Panc1 (cell line): Measurements from ENCODE around the gene NCAM2. TPM values are rescaled to one million over a fixed set of nuclear protein-coding genes. Genes with fewer than 3 reads are reported as not detected.

ENCODE experiments used
- ATAC-seq: fragments of 200-7000 bp; cut with Tn5 transposase; 2 replicates; pipeline ENCODE4 v1.9.1; 2020; ENCODE audit warnings: mild to moderate bottlenecking, moderate library complexity
- BruUV-seq: library from RNA; stranded (reverse); fragments of 400-500 nt; replicated peaks from 2 replicates; lab custom pipeline; 2021; lab: Mats Ljungman, UMichigan
- CTCF ChIA-PET: fragments of 300-600 bp; sonication (Branson Sonifier 250); formaldehyde crosslinking; loops from one replicate; lab custom pipeline; 2022; ENCODE audit warnings: antibody characterized with exemption; lab: Charles Lee
- POLR2A ChIA-PET: fragments of 300-600 bp; sonication (Branson Sonifier 250); formaldehyde crosslinking; loops from one replicate; lab custom pipeline; 2022; ENCODE audit warnings: antibody characterized with exemption; lab: Charles Lee
- DNase-seq: peaks from one replicate; pipeline ENCODE4 v3.0.0-alpha.2; 2010; ENCODE audit warnings: low read depth, low spot score
- H3K27ac ChIP-seq: 2 replicates; pipeline ENCODE4 v1.5.1; 2011; ENCODE audit warnings: mild to moderate bottlenecking, low read length, inconsistent platforms
- H3K27me3 ChIP-seq: fragments of 200-500 bp; sonication (Bioruptor generic); 2 replicates; pipeline ENCODE4 v1.6.0; 2014; ENCODE audit warnings: low read length, inconsistent platforms; ENCODE audit not compliant: control insufficient read depth, insufficient read depth
- H3K36me3 ChIP-seq: fragments of 200-500 bp; sonication (Bioruptor generic); 2 replicates; pipeline ENCODE4 v1.5.1; 2014; ENCODE audit warnings: inconsistent platforms, mild to moderate bottlenecking, low read length, moderate library complexity; ENCODE audit not compliant: control insufficient read depth, insufficient read depth
- H3K4me1 ChIP-seq: 2 replicates; pipeline ENCODE4 v1.5.1; 2011; ENCODE audit warnings: inconsistent platforms, mild to moderate bottlenecking, low read length, moderate library complexity; ENCODE audit not compliant: control insufficient read depth, insufficient read depth
- H3K4me3 ChIP-seq, 2 experiments: 2 replicates each; pipeline ENCODE4 v1.5.1; 2011 to 2012; ENCODE audit warnings: low read depth in 2 of 2, low read length in 2 of 2, mild to moderate bottlenecking in 2 of 2, inconsistent platforms in 1 of 2, moderate library complexity in 1 of 2
- H3K9me3 ChIP-seq: fragments of 200-500 bp; sonication (Bioruptor generic); 2 replicates; pipeline ENCODE4 v1.5.1; 2014; ENCODE audit warnings: low read depth, mild to moderate bottlenecking, inconsistent platforms, low read length, moderate library complexity; ENCODE audit not compliant: control insufficient read depth, insufficient read depth
- CTCF ChIP-seq: fragments of 450-650 bp; IDR thresholded peaks from 2 replicates; pipeline ENCODE4 v1.5.1; 2017; ENCODE audit warnings: mild to moderate bottlenecking
- POLR2AphosphoS5 ChIP-seq: IDR thresholded peaks from 2 replicates; pipeline ENCODE4 v1.6.1; 2012; ENCODE audit warnings: mild to moderate bottlenecking, low read depth, low read length, moderate library complexity
- SIN3A ChIP-seq: IDR thresholded peaks from 2 replicates; pipeline ENCODE4 v1.6.1; 2012; ENCODE audit warnings: low read depth, mild to moderate bottlenecking, low read length, moderate library complexity, borderline replicate concordance; ENCODE audit not compliant: insufficient read depth
- TCF7L2 ChIP-seq: IDR thresholded peaks from 2 replicates; pipeline ENCODE4 v1.6.1; 2011; ENCODE audit warnings: mild to moderate bottlenecking, low read depth, low read length, inconsistent platforms
- in situ Hi-C: cut with HindIII; loops from 2 replicates; pipeline ENCODE4 v1.10.0; 2016; ENCODE audit warnings: low sequenced_read_pairs, low pct_unique_long_range_greater_than_20kb
- intact Hi-C: fragments of 100-400 bp; cut with micrococcal nuclease; formaldehyde crosslinking; loops from one replicate; pipeline ENCODE4 v1.10.0; 2022; ENCODE audit not compliant: unreplicated experiment
- total RNA-seq: library from RNA; stranded (reverse); gene quantifications from one replicate; pipeline ENCODE4 v1.2.1, GENCODE V29; 2021; ENCODE audit not compliant: unreplicated experiment
- TF ChIP-seq, protein P1 (sequence below), 2 experiments: IDR thresholded peaks; 2 replicates each; pipeline ENCODE4 v1.6.1; 2011 to 2012; ENCODE audit warnings: low read depth in 2 of 2, control low read depth in 1 of 2, low read length in 1 of 2, mild to moderate bottlenecking in 1 of 2, moderate library complexity in 1 of 2; ENCODE audit not compliant: insufficient read depth in 1 of 2

Gene NCAM2
- total RNA-seq, 1 experiment from 2014 or later = 2.2 TPM

DNA sequence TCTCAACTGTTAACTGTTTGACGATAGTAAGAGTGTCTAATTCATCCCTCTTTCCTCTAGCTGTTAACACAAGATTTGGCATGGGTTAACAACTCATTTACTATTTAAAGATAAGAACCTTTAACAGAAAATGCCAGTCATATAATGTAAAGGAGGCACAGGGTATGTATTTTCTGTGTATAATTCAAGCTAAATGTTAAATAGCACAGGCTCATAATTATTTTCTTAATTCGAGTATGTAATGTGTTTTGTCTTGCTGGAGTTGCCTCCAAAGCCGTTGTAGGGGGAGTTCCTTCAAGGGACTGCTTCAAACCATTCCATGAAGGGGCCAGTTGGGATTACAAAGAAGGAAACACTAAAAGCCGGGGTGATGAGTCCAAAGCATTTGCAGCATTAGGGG is 111.5 kb downstream of the NCAM2 start:
- no peaks in the 10 kb centered on the region for H3K4me1 ChIP-seq
- in situ Hi-C loops = no loop called here
- ATAC-seq (no peak), DNase-seq (no peak)
- ChIA-PET POLR2A (no interaction called here), CTCF (no interaction called here)
- no peak overlapping the region for H3K27ac ChIP-seq
- no peak overlapping the region for H3K4me3 ChIP-seq
- TF ChIP-seq, protein P1, sequence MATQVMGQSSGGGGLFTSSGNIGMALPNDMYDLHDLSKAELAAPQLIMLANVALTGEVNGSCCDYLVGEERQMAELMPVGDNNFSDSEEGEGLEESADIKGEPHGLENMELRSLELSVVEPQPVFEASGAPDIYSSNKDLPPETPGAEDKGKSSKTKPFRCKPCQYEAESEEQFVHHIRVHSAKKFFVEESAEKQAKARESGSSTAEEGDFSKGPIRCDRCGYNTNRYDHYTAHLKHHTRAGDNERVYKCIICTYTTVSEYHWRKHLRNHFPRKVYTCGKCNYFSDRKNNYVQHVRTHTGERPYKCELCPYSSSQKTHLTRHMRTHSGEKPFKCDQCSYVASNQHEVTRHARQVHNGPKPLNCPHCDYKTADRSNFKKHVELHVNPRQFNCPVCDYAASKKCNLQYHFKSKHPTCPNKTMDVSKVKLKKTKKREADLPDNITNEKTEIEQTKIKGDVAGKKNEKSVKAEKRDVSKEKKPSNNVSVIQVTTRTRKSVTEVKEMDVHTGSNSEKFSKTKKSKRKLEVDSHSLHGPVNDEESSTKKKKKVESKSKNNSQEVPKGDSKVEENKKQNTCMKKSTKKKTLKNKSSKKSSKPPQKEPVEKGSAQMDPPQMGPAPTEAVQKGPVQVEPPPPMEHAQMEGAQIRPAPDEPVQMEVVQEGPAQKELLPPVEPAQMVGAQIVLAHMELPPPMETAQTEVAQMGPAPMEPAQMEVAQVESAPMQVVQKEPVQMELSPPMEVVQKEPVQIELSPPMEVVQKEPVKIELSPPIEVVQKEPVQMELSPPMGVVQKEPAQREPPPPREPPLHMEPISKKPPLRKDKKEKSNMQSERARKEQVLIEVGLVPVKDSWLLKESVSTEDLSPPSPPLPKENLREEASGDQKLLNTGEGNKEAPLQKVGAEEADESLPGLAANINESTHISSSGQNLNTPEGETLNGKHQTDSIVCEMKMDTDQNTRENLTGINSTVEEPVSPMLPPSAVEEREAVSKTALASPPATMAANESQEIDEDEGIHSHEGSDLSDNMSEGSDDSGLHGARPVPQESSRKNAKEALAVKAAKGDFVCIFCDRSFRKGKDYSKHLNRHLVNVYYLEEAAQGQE (IDR thresholded peaks at IDR 0.05; ENCODE audit: insufficient read depth in 1 of 2, low read depth in 2 of 2, low read length in 1 of 2) = no peak
- TF ChIP-seq TCF7L2 (no peak), CTCF (no peak), SIN3A (no peak)
- no peaks in the 10 kb centered on the region for H3K36me3 ChIP-seq
- BruUV-seq = no TSS peak
- intact Hi-C loops = loop anchor here (10.0 kb wide), 1 partner anchor 95 kb away; no protein-coding TSS in a partner anchor
- H3K27me3 ChIP-seq = no peaks in the 10 kb centered on the region
- H3K9me3 ChIP-seq = no peaks in the 10 kb centered on the region

DNA sequence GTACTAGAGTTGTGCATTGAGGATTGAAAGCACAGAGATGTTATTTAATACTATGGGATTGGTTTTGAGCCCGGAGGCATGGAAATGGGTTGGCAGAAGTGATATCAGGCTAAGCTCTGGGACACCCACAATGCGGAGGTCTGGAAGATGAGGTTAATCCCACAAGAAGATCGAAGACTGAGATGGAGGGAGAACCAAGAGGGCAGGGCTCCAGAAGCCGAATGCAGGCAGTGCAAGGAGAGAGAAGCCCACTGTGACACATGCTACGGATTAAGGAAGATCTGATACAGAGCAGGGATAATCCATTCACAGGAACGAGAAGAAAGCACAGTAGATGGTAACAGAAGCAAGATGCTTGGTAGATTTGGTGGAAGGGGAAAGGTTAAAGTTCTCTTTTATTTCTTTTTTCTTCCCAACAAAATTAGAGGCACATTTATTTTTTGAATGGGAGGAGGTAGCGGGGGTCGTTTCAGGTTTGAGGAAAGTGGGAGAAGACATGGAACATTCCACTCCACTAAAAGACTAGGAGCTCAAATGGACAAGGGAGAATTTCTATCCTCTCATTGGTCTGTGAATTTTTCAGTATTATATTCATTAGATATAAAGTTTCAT is 113.2 kb downstream of the NCAM2 start:
- intact Hi-C loops = no loop called here
- in situ Hi-C loops = no loop called here
- POLR2A ChIA-PET = no interaction called here

DNA sequence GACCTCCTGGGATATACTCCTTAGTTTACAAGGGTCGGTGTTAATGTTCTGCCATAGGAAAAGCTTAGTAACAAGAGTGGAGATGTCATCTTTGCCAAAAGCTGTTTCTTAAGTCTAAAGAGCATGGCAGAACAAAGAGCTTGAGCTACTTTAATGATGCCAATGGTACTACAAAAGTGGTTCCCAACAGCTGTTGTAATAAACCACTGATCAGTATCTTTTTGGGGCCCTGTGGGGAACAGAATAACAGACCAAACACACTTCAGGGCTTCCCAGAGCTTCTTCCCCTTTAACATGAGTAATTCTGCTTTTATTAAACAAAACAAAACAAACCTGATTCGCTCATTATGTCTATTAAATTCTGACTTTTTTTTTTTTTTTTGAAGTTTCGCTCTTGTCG is 116.3 kb downstream of the NCAM2 start:
- no peaks in the 10 kb centered on the region for H3K9me3 ChIP-seq
- in situ Hi-C loops (no loop called here), intact Hi-C loops (no loop called here)
- no peak for ATAC-seq
- ChIA-PET CTCF (no interaction called here), POLR2A (no interaction called here)
- no peaks in the 10 kb centered on the region for H3K4me1 ChIP-seq
- H3K36me3 ChIP-seq = no peaks in the 10 kb centered on the region
- TF ChIP-seq SIN3A (no peak), CTCF (no peak), POLR2AphosphoS5 (no peak), TCF7L2 (no peak)
- TF ChIP-seq, protein P1 (IDR thresholded peaks at IDR 0.05; ENCODE audit: insufficient read depth in 1 of 2, low read depth in 2 of 2, low read length in 1 of 2) = no peak
- no TSS peak for BruUV-seq
- H3K27me3 ChIP-seq = no peaks in the 10 kb centered on the region
- H3K27ac ChIP-seq = no peak overlapping the region
- H3K4me3 ChIP-seq = no peak overlapping the region
- no peak for DNase-seq

More for the DNA sequence above, 113.2 kb downstream of the NCAM2 start:
- H3K36me3 ChIP-seq = no peaks in the 10 kb centered on the region
- H3K27ac ChIP-seq = no peak overlapping the region
- no peaks in the 10 kb centered on the region for H3K9me3 ChIP-seq
- ATAC-seq (no peak), DNase-seq (no peak)
- CTCF ChIA-PET = no interaction called here
- H3K4me1 ChIP-seq = no peaks in the 10 kb centered on the region
- H3K27me3 ChIP-seq = no peaks in the 10 kb centered on the region
- no peak overlapping the region for H3K4me3 ChIP-seq
- TF ChIP-seq TCF7L2 = no peak
- BruUV-seq = no TSS peak
